SK-N-SH treated with all-trans-retinoic acid at 6 μM for 48 hours (cell line): ENCODE measurements around the gene MAGED4.

Experiments
- ATAC-seq: fragments of 200-7000 bp; cut with Tn5 transposase; 3 replicates; pipeline ENCODE4 v1.9.1; 2020; ENCODE audit warnings: mild to moderate bottlenecking, moderate library complexity
- BACH2 ChIP-seq: fragments of 250-450 bp; sonication (Bioruptor Pico); IDR thresholded peaks from 2 replicates; pipeline ENCODE4 v1.9.0; 2021; ENCODE audit warnings: mild to moderate bottlenecking, borderline replicate concordance
- CSDC2 ChIP-seq: fragments of 250-450 bp; sonication (Bioruptor Pico); IDR thresholded peaks from 2 replicates; pipeline ENCODE4 v1.5.0; 2020; ENCODE audit warnings: mild to moderate bottlenecking, moderate library complexity
- OSR1 ChIP-seq: fragments of 250-450 bp; sonication (Bioruptor Pico); IDR thresholded peaks from 2 replicates; pipeline ENCODE4 v1.8.0; 2022; ENCODE audit warnings: moderate library complexity, mild to moderate bottlenecking, inconsistent platforms
- RARB ChIP-seq: fragments of 250-450 bp; sonication (Bioruptor Pico); IDR thresholded peaks from 2 replicates; pipeline ENCODE4 v1.8.0; 2021; ENCODE audit warnings: mild to moderate bottlenecking, moderate library complexity
- SNAI2 ChIP-seq: fragments of 250-450 bp; sonication (Bioruptor Pico); IDR thresholded peaks from 2 replicates; pipeline ENCODE4 v1.5.0; 2020; ENCODE audit warnings: mild to moderate bottlenecking, moderate library complexity
- TSHZ2 ChIP-seq: fragments of 250-450 bp; sonication (Bioruptor Pico); IDR thresholded peaks from 2 replicates; pipeline ENCODE4 v1.5.0; 2020; ENCODE audit warnings: mild to moderate bottlenecking, moderate library complexity

MAGED4 gene

GRCh38 chrX:52220936-52221335, 36.2 kb downstream of the MAGED4 start:
- TF ChIP-seq BACH2 (CRISPR knock-in tag): no peak
- no peak for TF ChIP-seq OSR1 (CRISPR knock-in tag)
- no peak for TF ChIP-seq CSDC2 (CRISPR knock-in tag)
- TF ChIP-seq SNAI2 (CRISPR knock-in tag): no peak
- TF ChIP-seq TSHZ2 (CRISPR knock-in tag): no peak
- no peak for TF ChIP-seq RARB (CRISPR knock-in tag)
- no peak for ATAC-seq
